Measurements from ENCODE around the gene TNS1. TPM values are rescaled to one million over a fixed set of nuclear protein-coding genes. Genes with fewer than 3 reads are reported as not detected.

Gene TNS1
- total RNA-seq, 1 experiment from 2014 or later = 4.5 TPM

- TF ChIP-seq MAX (CRISPR knock-in tag; IDR thresholded peaks at IDR 0.05) (no peak), GRHL2 (CRISPR knock-in tag; IDR thresholded peaks at IDR 0.05; ENCODE audit: insufficient replicate concordance, severe bottlenecking) (no peak), SP1 (CRISPR knock-in tag; conservative IDR thresholded peaks at IDR 0.05) (no peak)
These were observed 134.4 kb downstream of the TNS1 start (continued) for GRCh38 chr2:217868265-217868892.

DNA sequence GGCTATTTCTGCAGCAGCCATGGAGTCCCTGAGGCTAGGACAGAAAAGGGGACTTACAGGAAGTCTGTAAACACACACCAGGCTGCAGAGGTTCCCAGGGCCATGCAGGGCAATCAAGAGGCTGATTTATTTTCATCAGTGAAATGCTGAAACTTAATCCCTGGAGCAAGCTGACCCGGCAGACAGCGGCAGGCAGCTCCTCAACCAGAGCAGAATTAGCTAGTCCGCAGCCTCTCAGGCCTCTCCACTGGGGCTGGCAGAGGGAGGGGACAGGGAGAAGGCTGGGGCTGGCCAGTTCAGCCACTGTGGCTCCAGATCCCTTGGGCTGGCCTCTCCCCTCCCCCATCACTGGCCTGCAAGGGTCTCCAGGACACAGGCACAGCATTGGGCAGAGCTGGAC is 136.3 kb downstream of the TNS1 start:
- Mint-ChIP-seq H3K27me3 (ENCODE audit: low read depth) (no peaks in the 10 kb centered on the region), H3K9me3 (no peaks in the 10 kb centered on the region), H3K4me1 (peaks cover 13% of the 10 kb centered on the region), H3K36me3 (no peaks in the 10 kb centered on the region), H3K27ac (no peak overlapping the region), H3K4me3 (no peak overlapping the region)
- no peak for ATAC-seq
- CTCF ChIA-PET = interaction anchor here (1.1 to 1.4 kb wide), 3 partner anchors 11 to 128 kb away, joined by 3 to 5 read pairs (median 4); no protein-coding TSS in a partner anchor
- POLR2A ChIA-PET = no interaction called here
- DNase-seq (ENCODE audit: low spot score) = no peak
- TF ChIP-seq, protein P1, sequence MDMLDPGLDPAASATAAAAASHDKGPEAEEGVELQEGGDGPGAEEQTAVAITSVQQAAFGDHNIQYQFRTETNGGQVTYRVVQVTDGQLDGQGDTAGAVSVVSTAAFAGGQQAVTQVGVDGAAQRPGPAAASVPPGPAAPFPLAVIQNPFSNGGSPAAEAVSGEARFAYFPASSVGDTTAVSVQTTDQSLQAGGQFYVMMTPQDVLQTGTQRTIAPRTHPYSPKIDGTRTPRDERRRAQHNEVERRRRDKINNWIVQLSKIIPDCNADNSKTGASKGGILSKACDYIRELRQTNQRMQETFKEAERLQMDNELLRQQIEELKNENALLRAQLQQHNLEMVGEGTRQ (CRISPR knock-in tag; IDR thresholded peaks at IDR 0.05) = no peak
- TF ChIP-seq ZNF396 (CRISPR knock-in tag; IDR thresholded peaks at IDR 0.05; ENCODE audit: borderline replicate concordance) (no peak), ELF4 (CRISPR knock-in tag; IDR thresholded peaks at IDR 0.05; ENCODE audit: low read depth) (no peak), TP53 (CRISPR knock-in tag; IDR thresholded peaks at IDR 0.05) (no peak)

- DNase-seq (ENCODE audit: low spot score) (no peak), ATAC-seq (no peak)
- Mint-ChIP-seq H3K4me1 (peaks cover 14% of the 10 kb centered on the region), H3K27me3 (ENCODE audit: low read depth) (no peaks in the 10 kb centered on the region), H3K9me3 (no peaks in the 10 kb centered on the region), H3K4me3 (no peak overlapping the region), H3K27ac (no peak overlapping the region), H3K36me3 (no peaks in the 10 kb centered on the region)
- ChIA-PET POLR2A (no interaction called here), CTCF (interaction anchor here (1.3 kb wide), 1 partner anchor 22 kb away, joined by 4 read pairs; no protein-coding TSS in a partner anchor)
- no peak for TF ChIP-seq NFATC4 (CRISPR knock-in tag; IDR thresholded peaks at IDR 0.05)
- TF ChIP-seq ZNF317 (CRISPR knock-in tag; IDR thresholded peaks at IDR 0.05; ENCODE audit: borderline replicate concordance, low read depth) = no peak
- TF ChIP-seq MXD4 (CRISPR knock-in tag; IDR thresholded peaks at IDR 0.05; ENCODE audit: borderline replicate concordance) = no peak
- TF ChIP-seq NR2C2 (CRISPR knock-in tag; IDR thresholded peaks at IDR 0.05) = no peak
- no peak for TF ChIP-seq IRF2 (CRISPR knock-in tag; IDR thresholded peaks at IDR 0.05; ENCODE audit: borderline replicate concordance, low read depth)
- TF ChIP-seq ZNF423 (CRISPR knock-in tag; IDR thresholded peaks at IDR 0.05) = no peak
- TF ChIP-seq, protein P1 (CRISPR knock-in tag; IDR thresholded peaks at IDR 0.05) = no peak
- no peak for TF ChIP-seq NFE2L1 (CRISPR knock-in tag; IDR thresholded peaks at IDR 0.05)
- TF ChIP-seq, protein P2, sequence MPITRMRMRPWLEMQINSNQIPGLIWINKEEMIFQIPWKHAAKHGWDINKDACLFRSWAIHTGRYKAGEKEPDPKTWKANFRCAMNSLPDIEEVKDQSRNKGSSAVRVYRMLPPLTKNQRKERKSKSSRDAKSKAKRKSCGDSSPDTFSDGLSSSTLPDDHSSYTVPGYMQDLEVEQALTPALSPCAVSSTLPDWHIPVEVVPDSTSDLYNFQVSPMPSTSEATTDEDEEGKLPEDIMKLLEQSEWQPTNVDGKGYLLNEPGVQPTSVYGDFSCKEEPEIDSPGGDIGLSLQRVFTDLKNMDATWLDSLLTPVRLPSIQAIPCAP (CRISPR knock-in tag; IDR thresholded peaks at IDR 0.05) = no peak
- no peak for TF ChIP-seq MAX (CRISPR knock-in tag; IDR thresholded peaks at IDR 0.05)
- TF ChIP-seq NFYB (CRISPR knock-in tag; conservative IDR thresholded peaks at IDR 0.05; ENCODE audit: low read depth) = no peak
- TF ChIP-seq ETV6 (CRISPR knock-in tag; IDR thresholded peaks at IDR 0.05) = no peak
- TF ChIP-seq, protein P3, sequence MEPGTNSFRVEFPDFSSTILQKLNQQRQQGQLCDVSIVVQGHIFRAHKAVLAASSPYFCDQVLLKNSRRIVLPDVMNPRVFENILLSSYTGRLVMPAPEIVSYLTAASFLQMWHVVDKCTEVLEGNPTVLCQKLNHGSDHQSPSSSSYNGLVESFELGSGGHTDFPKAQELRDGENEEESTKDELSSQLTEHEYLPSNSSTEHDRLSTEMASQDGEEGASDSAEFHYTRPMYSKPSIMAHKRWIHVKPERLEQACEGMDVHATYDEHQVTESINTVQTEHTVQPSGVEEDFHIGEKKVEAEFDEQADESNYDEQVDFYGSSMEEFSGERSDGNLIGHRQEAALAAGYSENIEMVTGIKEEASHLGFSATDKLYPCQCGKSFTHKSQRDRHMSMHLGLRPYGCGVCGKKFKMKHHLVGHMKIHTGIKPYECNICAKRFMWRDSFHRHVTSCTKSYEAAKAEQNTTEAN (CRISPR knock-in tag; IDR thresholded peaks at IDR 0.05) = no peak
- no peak for TF ChIP-seq CDX4 (CRISPR knock-in tag; IDR thresholded peaks at IDR 0.05; ENCODE audit: borderline replicate concordance)
- TF ChIP-seq SMAD3 (CRISPR knock-in tag; IDR thresholded peaks at IDR 0.05; ENCODE audit: borderline replicate concordance) = no peak
- TF ChIP-seq PREB (CRISPR knock-in tag; IDR thresholded peaks at IDR 0.05; ENCODE audit: borderline replicate concordance) = no peak
- no peak for TF ChIP-seq ERG (CRISPR knock-in tag; IDR thresholded peaks at IDR 0.05)
- TF ChIP-seq NR1H2 (CRISPR knock-in tag; IDR thresholded peaks at IDR 0.05) = no peak
- TF ChIP-seq CREM (CRISPR knock-in tag; IDR thresholded peaks at IDR 0.05) = no peak
These were observed 137.6 kb downstream of the TNS1 start for GRCh38 chr2:217864963-217865772.

All from WTC11 (cell line).